ENCODE data around the gene KAT2B. TPM values are rescaled to one million over a fixed set of nuclear protein-coding genes. Genes with fewer than 3 reads are reported as not detected.

Gene KAT2B
- total RNA-seq, 5 donors from 2014 or later (not counting 1 experiment from before 2014, with no cell fraction given) = 49.5 to 98.8 (median 80.8) TPM

DNA sequence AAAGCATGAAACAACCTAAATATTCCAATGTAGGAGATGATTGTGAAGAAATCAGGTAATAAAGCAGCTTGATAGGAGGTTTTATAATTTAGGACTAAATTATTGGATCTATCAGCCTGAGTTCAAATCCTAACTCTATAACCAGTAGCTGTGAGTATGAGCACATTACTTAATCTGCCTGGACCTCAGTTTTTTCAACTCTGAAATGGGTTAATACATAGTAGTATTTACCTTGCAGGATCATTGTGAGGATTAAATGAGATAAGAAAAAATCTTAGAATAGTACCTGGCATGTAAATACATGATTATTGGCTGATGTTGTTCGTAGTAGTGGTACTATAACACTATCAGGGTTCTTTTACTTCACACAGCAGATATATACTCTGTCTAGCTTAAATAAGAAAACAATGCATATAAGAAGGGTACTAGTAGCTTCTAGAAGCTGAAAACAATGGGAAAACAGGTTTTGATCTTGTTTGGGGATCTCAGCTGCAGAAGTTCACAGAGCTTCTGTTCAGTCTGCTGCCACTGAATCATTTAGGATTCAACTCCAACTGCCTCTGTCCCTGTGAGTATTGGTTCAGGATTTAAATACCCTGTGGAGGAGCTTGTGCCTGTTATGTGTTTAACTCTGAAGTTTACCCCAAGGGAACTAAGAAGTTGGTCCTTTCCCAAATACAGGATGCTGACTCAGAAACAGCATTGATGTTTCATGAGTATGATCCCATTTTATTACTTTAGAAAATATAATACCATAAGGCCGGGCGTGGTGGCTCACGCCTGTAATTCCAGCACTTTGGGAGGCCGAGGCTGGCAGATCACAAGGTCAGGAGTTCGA is 34.2 kb downstream of the KAT2B start:
- ChIA-PET POLR2A (interaction anchor here (0.5 to 1.3 kb wide), 3 partner anchors 10 to 1629 kb away, joined by 3 to 6 read pairs (median 3); no protein-coding TSS in a partner anchor), CTCF (interaction anchor here in 1 of 2 donors (1.1 kb wide), 1 partner anchor 12 kb away, joined by 4 read pairs; no protein-coding TSS in a partner anchor)
- Histone ChIP-seq H3K36me3 (ENCODE audit: control insufficient read depth in 2 of 2, extremely low read depth in 1 of 2, insufficient read depth in 1 of 2, low read length in 1 of 2) (peaks cover 13 to 47% of the 10 kb centered on the region in 2 donors), H3K27me3 (replicated peaks in 1 of 2; ENCODE audit: control insufficient read depth in 2 of 2, extremely low read depth in 1 of 2, insufficient read depth in 2 of 2, low read length in 1 of 2) (no peaks in the 10 kb centered on the region), H3K4me1 (ENCODE audit: control insufficient read depth in 1 of 2, extremely low read depth in 1 of 2, insufficient read depth in 2 of 2, low read length in 2 of 2) (peaks cover 0 to 8% of the 10 kb centered on the region in 2 experiments), H3K27ac (ENCODE audit: low read length) (no peak overlapping the region), H3K4me3 (ENCODE audit: control insufficient read depth in 1 of 2, extremely low read depth in 1 of 2, low read length in 1 of 2) (no peak overlapping the region), H3K9me3 (no peaks in the 10 kb centered on the region)
- H3K27ac Mint-ChIP-seq = no peak overlapping the region
- WGBS (ENCODE audit: insufficient coverage) = 100% methylated on average over 4 of the region's 6 CpGs
- H3K27me3 Mint-ChIP-seq = no peaks in the 10 kb centered on the region
- peaks cover 6 to 40% (median 22%) of the 10 kb centered on the region in 3 donors for H3K4me1 Mint-ChIP-seq
- no peaks in the 10 kb centered on the region for H3K9me3 Mint-ChIP-seq
- DNase-seq = no peak
- no peak for ATAC-seq (replicated peaks in 1 of 4)
- no peak overlapping the region for H3K4me3 Mint-ChIP-seq
- peaks cover 55% of the 10 kb centered on the region for H3K36me3 Mint-ChIP-seq

DNA sequence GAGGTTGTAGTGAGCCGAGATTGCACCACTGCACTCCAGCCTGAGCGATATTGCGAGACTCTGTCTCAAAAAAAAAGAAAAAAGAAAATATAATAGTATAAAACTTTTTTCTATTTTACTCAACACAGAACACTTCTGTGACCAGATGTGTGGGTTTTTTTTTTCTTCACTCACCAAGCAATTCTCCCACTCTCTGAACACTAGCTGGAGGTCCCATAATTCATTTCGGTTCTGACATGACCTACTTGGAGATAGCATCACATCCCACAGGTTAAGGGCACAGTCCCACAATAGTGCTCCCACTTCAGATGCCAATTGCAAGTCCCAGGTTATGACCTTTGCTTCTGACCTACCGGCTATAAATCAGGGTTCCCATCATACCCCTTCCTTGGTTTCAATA is 35.0 kb downstream of the KAT2B start:
- Histone ChIP-seq H3K4me3 (ENCODE audit: control insufficient read depth in 1 of 2, extremely low read depth in 1 of 2, low read length in 1 of 2) (no peak overlapping the region), H3K36me3 (ENCODE audit: control insufficient read depth in 2 of 2, extremely low read depth in 1 of 2, insufficient read depth in 1 of 2, low read length in 1 of 2) (peaks cover 13 to 49% of the 10 kb centered on the region in 2 donors), H3K9me3 (no peaks in the 10 kb centered on the region), H3K4me1 (ENCODE audit: control insufficient read depth in 1 of 2, extremely low read depth in 1 of 2, insufficient read depth in 2 of 2, low read length in 2 of 2) (peaks cover 0 to 3% of the 10 kb centered on the region in 2 experiments), H3K27ac (ENCODE audit: low read length) (no peak overlapping the region), H3K27me3 (replicated peaks in 1 of 2; ENCODE audit: control insufficient read depth in 2 of 2, extremely low read depth in 1 of 2, insufficient read depth in 2 of 2, low read length in 1 of 2) (no peaks in the 10 kb centered on the region)
- H3K4me1 Mint-ChIP-seq = peaks cover 7 to 42% (median 23%) of the 10 kb centered on the region in 3 donors
- no peaks in the 10 kb centered on the region for H3K9me3 Mint-ChIP-seq
- ATAC-seq (replicated peaks in 1 of 4) (no peak), DNase-seq (no peak)
- WGBS (ENCODE audit: insufficient coverage) = 100% methylated on average over 1 of the region's 5 CpGs
- CTCF ChIA-PET = interaction anchor here (0.6 to 1.1 kb wide), 3 partner anchors 11 to 1053 kb away, joined by 3 to 4 read pairs (median 4); no protein-coding TSS in a partner anchor
- no peaks in the 10 kb centered on the region for H3K27me3 Mint-ChIP-seq
- H3K27ac Mint-ChIP-seq = no peak overlapping the region
- POLR2A ChIA-PET = interaction anchor here in 1 of 2 donors (0.7 kb wide), 1 partner anchor 1215 kb away, joined by 8 read pairs; no protein-coding TSS in a partner anchor
- no peak overlapping the region for H3K4me3 Mint-ChIP-seq
- H3K36me3 Mint-ChIP-seq = peaks cover 57% of the 10 kb centered on the region

DNA sequence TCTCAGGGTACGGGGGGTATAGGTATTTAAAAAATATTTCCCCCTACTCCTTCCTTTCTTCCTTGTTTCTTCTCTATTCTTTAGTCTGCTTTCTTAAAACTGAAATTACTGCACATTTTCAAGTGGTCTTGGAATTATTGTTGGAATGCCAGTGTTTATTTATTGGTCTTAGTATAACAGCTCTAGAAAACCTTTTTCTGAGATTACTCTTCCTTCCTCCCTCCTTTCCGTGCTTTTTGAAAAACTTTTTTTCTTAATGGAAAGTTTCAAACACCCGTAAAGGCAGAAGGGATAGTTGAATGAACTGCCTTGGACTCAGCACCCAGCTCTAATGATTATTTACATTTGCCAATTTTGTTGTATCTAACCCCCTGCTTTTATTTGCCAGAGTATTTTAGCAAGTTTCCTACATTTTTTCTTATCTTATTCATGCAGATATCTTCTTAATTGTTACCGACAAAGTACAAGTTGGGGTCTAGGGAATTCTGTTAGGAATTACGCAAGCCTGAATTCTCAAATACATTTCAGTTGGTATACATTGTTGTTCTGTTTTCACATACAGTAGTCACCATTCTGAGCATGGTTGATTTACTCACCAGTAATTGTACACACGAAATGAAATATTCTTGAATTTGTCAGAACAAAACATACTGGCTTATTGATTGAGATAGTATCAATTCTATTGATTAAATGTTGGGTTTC is 36.2 kb downstream of the KAT2B start:
- Histone ChIP-seq H3K27me3 (replicated peaks in 1 of 2; ENCODE audit: control insufficient read depth in 2 of 2, extremely low read depth in 1 of 2, insufficient read depth in 2 of 2, low read length in 1 of 2) (no peaks in the 10 kb centered on the region), H3K27ac (ENCODE audit: low read length) (no peak overlapping the region), H3K36me3 (ENCODE audit: control insufficient read depth in 2 of 2, extremely low read depth in 1 of 2, insufficient read depth in 1 of 2, low read length in 1 of 2) (peaks cover 13 to 53% of the 10 kb centered on the region in 2 donors), H3K9me3 (no peaks in the 10 kb centered on the region), H3K4me1 (ENCODE audit: control insufficient read depth in 1 of 2, extremely low read depth in 1 of 2, insufficient read depth in 2 of 2, low read length in 2 of 2) (peaks cover 3 to 8% of the 10 kb centered on the region in 2 experiments), H3K4me3 (ENCODE audit: control insufficient read depth in 1 of 2, extremely low read depth in 1 of 2, low read length in 1 of 2) (no peak overlapping the region)
- Mint-ChIP-seq H3K9me3 (no peaks in the 10 kb centered on the region), H3K4me3 (no peak overlapping the region), H3K27ac (no peak overlapping the region), H3K27me3 (no peaks in the 10 kb centered on the region), H3K4me1 (peaks cover 18 to 50% (median 34%) of the 10 kb centered on the region in 3 donors), H3K36me3 (peaks cover 61% of the 10 kb centered on the region)
- ATAC-seq (replicated peaks in 1 of 4) = no peak
- CTCF ChIA-PET = no interaction called here
- DNase-seq = no peak
- WGBS (ENCODE audit: insufficient coverage) = no CpG with 5 or more reads among the region's 6 CpGs
- POLR2A ChIA-PET = interaction anchor here (0.7 to 1.0 kb wide), 2 partner anchors 25 to 45 kb away, joined by 3 to 9 read pairs; no protein-coding TSS in a partner anchor

DNA sequence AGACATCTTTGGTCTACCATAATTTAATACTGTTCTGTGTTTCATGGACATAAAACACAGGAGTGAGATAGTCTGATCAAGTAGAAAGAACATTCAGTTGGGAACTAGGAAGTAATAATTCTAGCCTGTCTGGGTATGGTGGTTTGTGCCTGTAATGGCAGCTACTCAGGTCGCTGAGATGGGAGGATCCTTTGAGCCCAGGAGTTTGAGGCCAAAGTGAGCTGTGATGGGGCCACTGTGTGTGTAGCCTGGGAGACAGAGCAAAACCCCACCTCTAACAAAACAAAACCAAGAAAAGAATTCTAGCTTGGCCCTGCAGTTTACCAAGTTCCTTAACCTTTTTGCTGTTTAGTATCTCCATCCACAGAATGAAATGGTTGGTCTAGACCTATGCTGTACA is 36.8 kb downstream of the KAT2B start:
- no peaks in the 10 kb centered on the region for H3K27me3 Mint-ChIP-seq

DNA sequence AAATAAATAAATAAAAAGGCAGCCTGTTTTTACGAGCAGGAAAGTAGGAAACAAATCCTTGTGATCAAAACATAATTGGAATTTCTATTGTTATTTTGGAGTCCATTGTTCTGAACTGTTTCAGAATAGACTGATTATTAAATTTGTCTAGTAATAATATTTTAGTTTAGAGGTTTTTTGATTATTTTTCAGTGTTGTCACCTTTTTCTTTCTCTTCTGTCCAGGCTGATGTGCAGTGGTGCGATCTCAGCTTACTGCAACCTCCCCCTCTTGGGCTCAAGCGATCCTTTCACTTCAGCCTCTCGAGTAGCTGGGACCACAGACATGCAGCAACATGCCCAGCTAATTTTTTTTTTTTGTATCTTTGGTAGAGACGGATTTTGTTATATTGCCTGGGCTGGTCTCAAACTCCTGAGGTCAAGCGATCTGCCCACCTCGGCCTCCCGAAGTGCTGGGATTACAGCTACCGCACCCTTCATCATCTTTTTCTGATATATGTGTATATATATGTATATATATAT is 38.0 kb downstream of the KAT2B start:
- Histone ChIP-seq H3K9me3 (no peaks in the 10 kb centered on the region), H3K4me3 (ENCODE audit: control insufficient read depth in 1 of 2, extremely low read depth in 1 of 2, low read length in 1 of 2) (no peak overlapping the region), H3K27me3 (replicated peaks in 1 of 2; ENCODE audit: control insufficient read depth in 2 of 2, extremely low read depth in 1 of 2, insufficient read depth in 2 of 2, low read length in 1 of 2) (no peaks in the 10 kb centered on the region), H3K36me3 (ENCODE audit: control insufficient read depth in 2 of 2, extremely low read depth in 1 of 2, insufficient read depth in 1 of 2, low read length in 1 of 2) (peaks cover 0 to 38% of the 10 kb centered on the region in 2 donors), H3K4me1 (ENCODE audit: control insufficient read depth in 1 of 2, extremely low read depth in 1 of 2, insufficient read depth in 2 of 2, low read length in 2 of 2) (peaks cover 3 to 6% of the 10 kb centered on the region in 2 experiments), H3K27ac (ENCODE audit: low read length) (no peak overlapping the region)
- no CpG with 5 or more reads among the region's 9 CpGs for WGBS (ENCODE audit: insufficient coverage)
- DNase-seq (no peak), ATAC-seq (replicated peaks in 1 of 4) (no peak)
- peaks cover 21 to 47% (median 35%) of the 10 kb centered on the region in 3 donors for H3K4me1 Mint-ChIP-seq
- peaks cover 51% of the 10 kb centered on the region for H3K36me3 Mint-ChIP-seq
- no peaks in the 10 kb centered on the region for H3K27me3 Mint-ChIP-seq
- H3K9me3 Mint-ChIP-seq = no peaks in the 10 kb centered on the region
- no peak overlapping the region for H3K4me3 Mint-ChIP-seq
- peak overlapping the region in 1 of 2 donors; percentile 13 for H3K27ac Mint-ChIP-seq
- ChIA-PET POLR2A (interaction anchor here in 1 of 2 donors (0.6 kb wide), 1 partner anchor 44 kb away, joined by 13 read pairs; no protein-coding TSS in a partner anchor), CTCF (interaction anchor here in 1 of 2 donors (0.7 kb wide), 1 partner anchor 44 kb away, joined by 4 read pairs; no protein-coding TSS in a partner anchor)

More for the DNA sequence above, 36.8 kb downstream of the KAT2B start:
- Histone ChIP-seq H3K9me3 (no peaks in the 10 kb centered on the region), H3K27me3 (replicated peaks in 1 of 2; ENCODE audit: control insufficient read depth in 2 of 2, extremely low read depth in 1 of 2, insufficient read depth in 2 of 2, low read length in 1 of 2) (no peaks in the 10 kb centered on the region), H3K4me1 (ENCODE audit: control insufficient read depth in 1 of 2, extremely low read depth in 1 of 2, insufficient read depth in 2 of 2, low read length in 2 of 2) (peaks cover 3 to 6% of the 10 kb centered on the region in 2 experiments), H3K27ac (ENCODE audit: low read length) (no peak overlapping the region), H3K36me3 (ENCODE audit: control insufficient read depth in 2 of 2, extremely low read depth in 1 of 2, insufficient read depth in 1 of 2, low read length in 1 of 2) (peaks cover 9 to 50% of the 10 kb centered on the region in 2 donors), H3K4me3 (ENCODE audit: control insufficient read depth in 1 of 2, extremely low read depth in 1 of 2, low read length in 1 of 2) (no peak overlapping the region)
- POLR2A ChIA-PET = interaction anchor here in 1 of 2 donors (1.0 kb wide), 1 partner anchor 45 kb away, joined by 9 read pairs; no protein-coding TSS in a partner anchor
- Mint-ChIP-seq H3K9me3 (no peaks in the 10 kb centered on the region), H3K4me3 (no peak overlapping the region), H3K4me1 (peaks cover 19 to 45% (median 35%) of the 10 kb centered on the region in 3 donors), H3K36me3 (peaks cover 55% of the 10 kb centered on the region), H3K27ac (peak overlapping the region in 1 of 2 donors; percentile 35)
- no CpG with 5 or more reads among the region's 1 CpG for WGBS (ENCODE audit: insufficient coverage)
- CTCF ChIA-PET = no interaction called here
- no peak for DNase-seq
- no peak for ATAC-seq (replicated peaks in 1 of 4)

Measured in T-cell (primary cell).